Epithelial cell of proximal tubule (primary cell): ENCODE data around the gene FGFR2. TPM values are rescaled to one million over a fixed set of nuclear protein-coding genes. Genes with fewer than 3 reads are reported as not detected.

ENCODE experiments used
- DNase-seq: peaks from one replicate; pipeline ENCODE4 v3.0.0-alpha.2; 2011; ENCODE audit warnings: low read depth
- H3K4me3 ChIP-seq: 2 replicates; pipeline ENCODE4 v1.5.1; 2011; ENCODE audit warnings: low read depth, mild to moderate bottlenecking, low read length
- CTCF ChIP-seq: conservative IDR thresholded peaks from 2 replicates; pipeline ENCODE4 v1.5.1; 2012; ENCODE audit warnings: low read depth, mild to moderate bottlenecking, low read length
- total RNA-seq: library from RNA; depleted of rRNA; stranded (reverse); fragments of >200 nt; gene quantifications from 2 replicates; pipeline ENCODE4 v1.2.3, GENCODE V29; 2015

Gene FGFR2
- total RNA-seq, 1 donor from 2014 or later: 1.6 TPM

GRCh38 chr10:121478556-121478955 is 119.7 kb downstream of the FGFR2 start:
- no peak for TF ChIP-seq CTCF
- no peak overlapping the region for H3K4me3 ChIP-seq
- DNase-seq: no peak

GRCh38 chr10:121469797-121470606 is 128.2 kb downstream of the FGFR2 start:
- TF ChIP-seq CTCF: no peak
- DNase-seq: no peak
- no peak overlapping the region for H3K4me3 ChIP-seq

- H3K4me3 ChIP-seq: no peak overlapping the region
- no peak for DNase-seq
- no peak for TF ChIP-seq CTCF
Observed at GRCh38 chr10:121468726-121469125, 129.5 kb downstream of the FGFR2 start.

- DNase-seq: no peak
- TF ChIP-seq CTCF: no peak
- H3K4me3 ChIP-seq: no peak overlapping the region
Observed at GRCh38 chr10:121466424-121466823, 131.8 kb downstream of the FGFR2 start.

GRCh38 chr10:121465215-121465614 is 133.0 kb downstream of the FGFR2 start:
- no peak for DNase-seq
- H3K4me3 ChIP-seq: no peak overlapping the region
- no peak for TF ChIP-seq CTCF

GRCh38 chr10:121464517-121464916 is 133.7 kb downstream of the FGFR2 start:
- no peak overlapping the region for H3K4me3 ChIP-seq
- DNase-seq: no peak
- TF ChIP-seq CTCF: no peak

- no peak overlapping the region for H3K4me3 ChIP-seq
- TF ChIP-seq CTCF: no peak
- DNase-seq: no peak
Observed at GRCh38 chr10:121462955-121463354, 135.3 kb downstream of the FGFR2 start.
